ENCODE data around the gene ZNF438.

DNA sequence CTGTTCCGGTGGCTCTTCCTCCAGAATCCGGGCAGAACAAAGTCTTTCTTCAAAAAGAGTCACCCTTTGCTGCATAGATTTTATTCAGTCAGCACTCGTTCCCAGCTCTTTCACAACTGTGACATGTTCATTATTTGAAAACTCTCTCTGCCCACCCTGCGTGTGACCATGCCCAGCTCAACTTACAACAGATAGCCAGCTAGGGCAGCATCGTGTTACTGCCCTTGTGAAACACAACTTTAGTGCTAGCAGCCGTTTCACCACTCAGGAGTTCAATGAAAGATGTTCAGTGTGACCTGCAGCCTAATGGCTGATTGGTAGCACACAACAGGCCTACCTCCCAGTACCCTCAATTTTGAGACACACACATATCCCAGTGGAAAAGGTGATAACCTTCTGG is 57.9 kb downstream of the ZNF438 start:
- TF ChIP-seq CTCF (IDR thresholded peaks at IDR 0.05; ENCODE audit: control extremely low read depth in 1 of 3, insufficient read depth in 1 of 3, low read depth in 1 of 3, low read length in 3 of 3): no peak
- no peak for TF ChIP-seq SAP30 (IDR thresholded peaks at IDR 0.05; ENCODE audit: insufficient read depth, insufficient replicate concordance, low read length)
- TF ChIP-seq EZH2 (IDR thresholded peaks at IDR 0.05; ENCODE audit: low read depth, low read length, severe bottlenecking): no peak
- TF ChIP-seq MAX (IDR thresholded peaks at IDR 0.05): no peak
- no peak for TF ChIP-seq POLR2AphosphoS5 (IDR thresholded peaks at IDR 0.05; ENCODE audit: low read depth, low read length)
- TF ChIP-seq GABPA (IDR thresholded peaks at IDR 0.05; ENCODE audit: borderline replicate concordance, insufficient read depth, low read length): no peak
- TF ChIP-seq KDM5A (IDR thresholded peaks at IDR 0.05; ENCODE audit: low read length): no peak
- TF ChIP-seq, protein P1, sequence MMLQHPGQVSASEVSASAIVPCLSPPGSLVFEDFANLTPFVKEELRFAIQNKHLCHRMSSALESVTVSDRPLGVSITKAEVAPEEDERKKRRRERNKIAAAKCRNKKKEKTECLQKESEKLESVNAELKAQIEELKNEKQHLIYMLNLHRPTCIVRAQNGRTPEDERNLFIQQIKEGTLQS (IDR thresholded peaks at IDR 0.05; ENCODE audit: insufficient read depth, low read depth, low read length): no peak
- no peak for TF ChIP-seq POLR2A (IDR thresholded peaks at IDR 0.05; ENCODE audit: control extremely low read depth in 1 of 2, low read depth in 2 of 2, low read length in 2 of 2)
- TF ChIP-seq KDM1A (IDR thresholded peaks at IDR 0.05; ENCODE audit: borderline replicate concordance, low read length): no peak
